ENCODE results near the gene PCGF3. TPM values are rescaled to one million over a fixed set of nuclear protein-coding genes. Genes with fewer than 3 reads are reported as not detected.
A peak's percentile ranks its signal among the peaks of the same experiment; 100 is the strongest.

Gene PCGF3
- total and polyA plus RNA-seq, 2 experiments from 2014 or later, result 21.0 to 26.0 TPM

DNA sequence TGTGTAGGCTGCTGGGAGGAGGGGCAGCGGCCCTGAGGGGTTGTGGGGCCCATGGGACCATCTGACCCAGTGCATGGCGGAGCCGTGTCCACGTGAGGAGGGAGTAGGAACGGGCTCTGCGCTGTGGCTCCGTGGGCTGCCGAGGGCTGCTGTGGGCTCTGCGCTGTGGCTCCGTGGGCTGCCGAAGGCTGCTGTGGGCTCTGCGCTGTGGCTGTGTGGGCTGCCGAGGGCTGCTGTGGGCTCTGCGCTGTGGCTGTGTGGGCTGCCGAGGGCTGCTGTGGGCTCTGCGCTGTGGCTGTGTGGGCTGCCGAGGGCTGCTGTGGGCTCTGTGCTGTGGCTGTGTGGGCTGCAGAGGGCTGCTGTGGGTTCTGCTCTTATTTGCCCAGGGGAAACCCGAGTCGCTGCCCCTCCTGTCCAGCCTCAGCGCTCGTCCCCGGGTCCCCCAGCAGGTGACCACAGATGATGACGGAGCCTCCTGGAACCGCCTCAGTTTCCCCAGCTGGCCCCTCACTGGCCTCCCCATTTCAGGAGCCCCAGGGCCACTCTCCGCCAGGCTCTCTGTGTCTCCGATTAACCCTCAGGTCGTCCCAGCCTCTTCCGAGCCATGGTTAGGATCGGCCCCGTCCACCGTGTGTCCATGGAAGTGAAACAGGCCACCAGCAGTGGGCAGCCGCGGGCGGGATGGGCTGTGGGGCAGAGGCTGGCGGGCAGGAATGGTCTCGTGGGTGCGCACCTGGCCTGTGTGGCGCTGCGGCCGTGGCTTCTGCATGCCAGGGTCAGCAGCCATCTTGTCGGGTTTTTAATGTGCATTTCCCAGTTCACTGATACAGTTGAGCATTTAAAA lies 20.0 kb downstream of the PCGF3 start:
- H2AFZ ChIP-seq, result no peak overlapping the region
- peak overlapping the region; percentile 75 for H3K9ac ChIP-seq
- peaks cover 97% of the 10 kb centered on the region for H3K79me2 ChIP-seq (ENCODE audit: insufficient read depth)
- H4K20me1 ChIP-seq (ENCODE audit: insufficient read depth), result no peaks in the 10 kb centered on the region; the same call in 1 of the 2 replicates
- in situ Hi-C loops (cut with MboI), result no loop called here
- no peaks in the 10 kb centered on the region for H3K27me3 ChIP-seq (replicated peaks; ENCODE audit: insufficient read depth)
- peak overlapping the region; percentile 62 for H3K4me2 ChIP-seq (ENCODE audit: unreplicated experiment)
- H3K27ac ChIP-seq, result peak overlapping the region; percentile 80
- H3F3A ChIP-seq (ENCODE audit: insufficient read depth), result peaks cover 8% of the 10 kb centered on the region; the same call in 1 of the 2 replicates
- WGBS, 2 experiments (ENCODE audit: low coverage in 1 of 2, low lambda C conversion rate in 2 of 2, missing lambda C conversion rate in 2 of 2), result 81 to 89% methylated on average over 25 to 38 of the region's 41 CpGs
- peaks cover 31% of the 10 kb centered on the region for H3K4me1 ChIP-seq (ENCODE audit: insufficient read depth)
- DNase-seq, result no peak
- no peak for TF ChIP-seq EZH2 (IDR thresholded peaks at IDR 0.05; ENCODE audit: insufficient read depth, poor library complexity, severe bottlenecking)
- no peak for TF ChIP-seq EZH2phosphoT487 (IDR thresholded peaks at IDR 0.05; ENCODE audit: insufficient read depth, low read depth)
- H3K4me3 ChIP-seq, result peak overlapping the region; percentile 42
- no peaks in the 10 kb centered on the region; the same call in 1 of the 2 replicates for H3K36me3 ChIP-seq (ENCODE audit: low read depth)
- H3K9me3 ChIP-seq (ENCODE audit: low read depth), result no peaks in the 10 kb centered on the region
- H3K9me2 ChIP-seq (ENCODE audit: insufficient read depth), result no peaks in the 10 kb centered on the region

DNA sequence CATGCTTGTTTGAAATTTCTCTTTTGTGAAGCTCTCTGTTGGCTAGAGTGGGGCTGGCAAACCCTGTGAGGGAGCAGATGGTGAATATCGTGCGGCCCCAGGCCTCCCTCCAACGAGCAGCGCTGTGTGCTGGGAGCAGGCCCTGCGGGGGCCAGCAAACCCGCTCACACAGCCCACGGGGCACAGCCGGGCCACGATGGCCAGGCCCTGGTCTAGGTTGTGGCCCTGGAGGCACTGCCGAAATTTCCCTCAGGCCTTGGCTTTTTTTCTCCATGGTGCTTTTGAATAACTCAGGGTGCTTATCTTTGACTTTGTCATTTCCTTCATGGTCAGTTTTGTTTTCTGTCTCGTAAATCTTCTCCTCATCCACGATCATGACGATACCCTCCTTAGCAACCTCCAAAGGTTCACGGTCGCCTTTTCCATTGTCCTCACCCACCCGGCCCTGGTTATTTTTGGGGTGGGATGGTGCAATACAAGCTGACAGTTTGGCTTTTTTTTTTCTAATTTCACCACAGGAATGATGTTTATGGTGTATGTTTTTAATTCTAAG lies 20.7 kb downstream of the PCGF3 start:
- no peaks in the 10 kb centered on the region; the same call in 1 of the 2 replicates for H4K20me1 ChIP-seq (ENCODE audit: insufficient read depth)
- no peak overlapping the region for H2AFZ ChIP-seq
- H3K4me2 ChIP-seq (ENCODE audit: unreplicated experiment), result peak overlapping the region; percentile 62
- H3K9me3 ChIP-seq (ENCODE audit: low read depth), result no peaks in the 10 kb centered on the region
- 12 to 14% methylated on average over 15 to 16 of the region's 16 CpGs for WGBS, 2 experiments (ENCODE audit: low coverage in 1 of 2, low lambda C conversion rate in 2 of 2, missing lambda C conversion rate in 2 of 2)
- peak overlapping the region; percentile 80 for H3K27ac ChIP-seq
- DNase-seq, result peak; percentile 78
- peaks cover 24% of the 10 kb centered on the region for H3K4me1 ChIP-seq (ENCODE audit: insufficient read depth)
- H3K36me3 ChIP-seq (ENCODE audit: low read depth), result no peaks in the 10 kb centered on the region; the same call in 1 of the 2 replicates
- H3K4me3 ChIP-seq, result peak overlapping the region; percentile 42
- in situ Hi-C loops (cut with MboI), result no loop called here
- no peaks in the 10 kb centered on the region for H3K27me3 ChIP-seq (replicated peaks; ENCODE audit: insufficient read depth)
- no peaks in the 10 kb centered on the region for H3K9me2 ChIP-seq (ENCODE audit: insufficient read depth)
- peaks cover 97% of the 10 kb centered on the region for H3K79me2 ChIP-seq (ENCODE audit: insufficient read depth)
- peak overlapping the region; percentile 75 for H3K9ac ChIP-seq
- no peak for TF ChIP-seq EZH2 (IDR thresholded peaks at IDR 0.05; ENCODE audit: insufficient read depth, poor library complexity, severe bottlenecking)
- no peak for TF ChIP-seq EZH2phosphoT487 (IDR thresholded peaks at IDR 0.05; ENCODE audit: insufficient read depth, low read depth)
- peaks cover 8% of the 10 kb centered on the region; the same call in 1 of the 2 replicates for H3F3A ChIP-seq (ENCODE audit: insufficient read depth)

DNA sequence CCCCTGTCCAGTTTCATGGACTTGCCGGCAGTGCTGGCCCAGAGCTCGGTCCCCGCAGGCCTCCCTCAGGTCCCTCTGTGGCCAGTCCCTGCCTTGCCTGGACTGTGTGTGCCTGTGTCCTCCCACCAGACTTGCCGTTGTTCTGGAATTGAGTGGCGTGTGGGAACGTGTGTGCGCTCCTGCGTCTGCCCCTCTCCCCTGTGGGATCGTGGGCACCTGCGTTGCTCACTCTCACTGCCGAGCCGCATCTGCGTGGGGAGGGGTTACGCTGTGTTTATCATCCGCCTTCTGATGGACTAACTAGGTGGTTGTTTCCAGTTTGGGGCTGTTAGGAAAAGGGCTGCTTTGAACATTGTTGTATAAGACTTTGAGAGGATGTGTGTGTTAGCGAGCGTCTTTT lies 21.2 kb downstream of the PCGF3 start:
- Histone ChIP-seq H3K79me2 (ENCODE audit: insufficient read depth) (peaks cover 91% of the 10 kb centered on the region), H3K27ac (peak overlapping the region; percentile 80), H2AFZ (no peak overlapping the region), H3K4me2 (ENCODE audit: unreplicated experiment) (peak overlapping the region; percentile 62), H3K9me2 (ENCODE audit: insufficient read depth) (no peaks in the 10 kb centered on the region), H3F3A (ENCODE audit: insufficient read depth) (peaks cover 8% of the 10 kb centered on the region; the same call in 1 of the 2 replicates), H4K20me1 (ENCODE audit: insufficient read depth) (no peaks in the 10 kb centered on the region; the same call in 1 of the 2 replicates), H3K4me3 (peak overlapping the region; percentile 42), H3K4me1 (ENCODE audit: insufficient read depth) (peaks cover 19% of the 10 kb centered on the region), H3K36me3 (ENCODE audit: low read depth) (no peaks in the 10 kb centered on the region; the same call in 1 of the 2 replicates), H3K9me3 (ENCODE audit: low read depth) (no peaks in the 10 kb centered on the region), H3K9ac (peak overlapping the region; percentile 75), H3K27me3 (replicated peaks; ENCODE audit: insufficient read depth) (no peaks in the 10 kb centered on the region)
- in situ Hi-C loops (cut with MboI), result no loop called here
- 35 to 37% methylated on average over 17 of the region's 17 CpGs for WGBS, 2 experiments (ENCODE audit: low coverage in 1 of 2, low lambda C conversion rate in 2 of 2, missing lambda C conversion rate in 2 of 2)
- DNase-seq, result no peak
- TF ChIP-seq EZH2phosphoT487 (IDR thresholded peaks at IDR 0.05; ENCODE audit: insufficient read depth, low read depth) (no peak), EZH2 (IDR thresholded peaks at IDR 0.05; ENCODE audit: insufficient read depth, poor library complexity, severe bottlenecking) (no peak)

GRCh38 chr4:727576-727975 lies 21.9 kb downstream of the PCGF3 start:
- WGBS, 2 experiments (ENCODE audit: low coverage in 1 of 2, low lambda C conversion rate in 2 of 2, missing lambda C conversion rate in 2 of 2), result 94 to 97% methylated on average over 6 of the region's 6 CpGs
- H3K27me3 ChIP-seq (replicated peaks; ENCODE audit: insufficient read depth), result no peaks in the 10 kb centered on the region
- no peak overlapping the region for H2AFZ ChIP-seq
- H3F3A ChIP-seq (ENCODE audit: insufficient read depth), result peaks cover 8% of the 10 kb centered on the region; the same call in 1 of the 2 replicates
- no peaks in the 10 kb centered on the region; the same call in 1 of the 2 replicates for H3K36me3 ChIP-seq (ENCODE audit: low read depth)
- no peaks in the 10 kb centered on the region; the same call in 1 of the 2 replicates for H4K20me1 ChIP-seq (ENCODE audit: insufficient read depth)
- H3K4me1 ChIP-seq (ENCODE audit: insufficient read depth), result peaks cover 17% of the 10 kb centered on the region
- DNase-seq, result no peak
- no peak overlapping the region for H3K9ac ChIP-seq
- no peaks in the 10 kb centered on the region for H3K9me3 ChIP-seq (ENCODE audit: low read depth)
- TF ChIP-seq EZH2 (IDR thresholded peaks at IDR 0.05; ENCODE audit: insufficient read depth, poor library complexity, severe bottlenecking), result no peak
- no peak for TF ChIP-seq EZH2phosphoT487 (IDR thresholded peaks at IDR 0.05; ENCODE audit: insufficient read depth, low read depth)
- H3K27ac ChIP-seq, result no peak overlapping the region
- H3K4me2 ChIP-seq (ENCODE audit: unreplicated experiment), result no peak overlapping the region
- no peak overlapping the region for H3K4me3 ChIP-seq
- in situ Hi-C loops (cut with MboI), result no loop called here
- H3K79me2 ChIP-seq (ENCODE audit: insufficient read depth), result peaks cover 85% of the 10 kb centered on the region
- no peaks in the 10 kb centered on the region for H3K9me2 ChIP-seq (ENCODE audit: insufficient read depth)

All from GM23248 (cell line).